HG03354 (cell line): ENCODE results near the gene WNT9B.

ENCODE experiments used
- ATAC-seq: cut with Tn5 transposase; IDR thresholded peaks from one replicate; pipeline ENCODE4 v1.9.1; 2021; ENCODE audit warnings: mild to moderate bottlenecking; ENCODE audit not compliant: unreplicated experiment, poor library complexity, severe bottlenecking

The WNT9B gene

DNA sequence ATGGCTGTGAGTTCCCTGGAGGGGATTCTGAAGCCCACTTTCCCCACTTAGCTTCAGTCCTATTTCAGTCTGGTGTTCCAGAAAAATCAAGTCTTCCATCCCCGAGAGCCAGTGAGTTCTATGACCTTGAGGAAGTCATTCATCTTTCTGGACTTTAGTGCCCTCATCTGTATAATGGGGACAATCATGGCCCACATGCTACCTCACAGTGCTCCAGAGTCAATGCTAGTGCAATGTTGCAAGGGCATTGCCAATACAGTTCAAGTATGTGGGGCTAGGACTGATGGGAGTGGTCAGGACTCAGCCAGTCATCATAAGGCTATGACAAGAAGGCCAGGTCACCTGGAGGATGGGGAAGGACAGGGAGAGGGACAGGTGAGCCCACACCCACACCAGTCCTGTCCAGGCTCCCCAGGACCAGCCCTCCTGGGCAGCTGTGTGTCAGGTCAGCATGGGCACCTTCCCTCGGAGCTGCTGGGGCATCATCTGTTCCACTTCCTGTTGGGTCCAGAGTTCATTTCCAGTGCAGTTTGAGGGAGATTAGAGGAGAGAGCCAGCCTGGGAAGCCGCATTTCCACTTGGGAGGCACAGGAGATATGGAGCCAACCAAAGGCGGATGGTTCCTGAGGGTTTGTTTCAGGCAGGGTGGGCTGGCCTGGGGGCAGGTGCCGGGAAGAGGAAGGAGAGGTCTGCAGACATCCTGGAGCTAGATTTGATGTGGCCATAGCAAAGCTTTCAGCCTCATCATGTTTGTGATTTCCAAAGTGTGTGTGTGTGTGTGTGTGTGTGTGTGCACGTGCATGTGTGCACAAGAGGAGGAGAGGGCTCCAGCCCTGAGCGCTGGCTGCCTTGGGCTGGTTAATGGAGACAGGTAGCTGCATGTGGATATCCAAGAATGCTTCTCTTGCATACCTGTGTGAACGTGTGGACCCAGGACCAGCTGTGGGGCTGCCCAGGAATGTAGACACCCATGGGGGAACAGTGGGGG lies 3.9 kb upstream of the WNT9B start:
- ATAC-seq, result no peak

DNA sequence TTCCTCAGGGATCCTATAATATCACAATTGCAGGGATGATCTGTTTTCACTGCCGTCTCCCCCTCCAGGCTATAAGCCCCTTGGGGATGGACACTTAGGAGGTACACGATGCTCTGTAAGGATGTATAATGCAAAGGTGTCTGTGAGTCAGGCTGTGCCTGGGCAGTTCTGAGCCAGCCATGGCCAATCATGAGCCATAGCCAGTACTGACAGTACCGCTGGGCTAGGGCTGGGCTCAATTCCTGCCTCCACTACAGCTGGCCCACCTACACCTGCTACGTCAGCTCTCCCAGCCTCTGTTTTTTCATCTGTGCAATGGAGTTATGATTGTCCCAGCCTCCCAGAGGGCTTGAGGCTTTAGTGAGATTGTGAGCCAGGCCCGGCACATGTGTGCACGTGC lies 2.8 kb upstream of the WNT9B start:
- ATAC-seq, result no peak

DNA sequence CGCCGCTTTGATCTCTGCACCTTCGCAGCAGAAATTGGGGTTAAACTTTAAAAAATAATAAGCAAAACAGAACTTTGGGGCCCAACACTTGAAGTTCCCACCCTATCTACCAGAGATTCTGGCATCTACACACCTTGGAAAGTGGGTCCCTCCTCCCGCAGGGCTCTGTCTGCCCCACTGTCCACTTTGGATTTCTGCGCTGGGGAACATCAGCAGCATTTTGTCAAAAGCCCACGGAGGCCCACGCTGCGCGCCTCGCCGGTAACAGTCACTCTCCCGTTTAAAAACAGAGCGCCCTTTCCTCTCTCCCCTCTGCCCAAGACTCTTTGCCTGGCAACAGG lies 725 bp upstream of the WNT9B start:
- no peak for ATAC-seq

DNA sequence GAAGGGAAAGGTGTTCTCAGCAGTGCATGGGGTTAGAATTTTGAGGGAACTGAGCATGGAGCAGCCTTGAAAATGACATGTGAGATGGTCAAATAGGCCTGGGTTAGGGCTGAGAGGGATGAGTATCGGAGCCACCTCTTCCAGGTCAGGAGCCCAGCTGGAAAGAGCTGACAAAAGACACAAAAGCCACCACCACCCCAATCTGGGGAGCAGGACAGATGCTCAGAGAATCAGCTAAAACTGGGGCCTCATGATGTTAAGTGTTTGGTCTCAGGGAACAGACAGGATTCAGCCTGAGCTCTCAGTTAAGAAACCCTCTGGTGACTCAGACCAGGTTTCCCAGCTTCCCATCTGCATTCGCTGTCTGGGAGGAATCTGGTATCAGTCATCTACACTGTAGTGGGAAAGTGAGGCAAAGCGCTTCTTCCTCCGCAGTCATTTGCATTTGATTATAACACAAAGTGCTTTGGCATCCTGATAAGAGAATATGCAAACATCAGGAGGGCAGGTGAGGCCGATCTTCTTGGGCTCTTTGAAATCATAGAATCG lies 2.6 kb downstream of the WNT9B start:
- no peak for ATAC-seq

DNA sequence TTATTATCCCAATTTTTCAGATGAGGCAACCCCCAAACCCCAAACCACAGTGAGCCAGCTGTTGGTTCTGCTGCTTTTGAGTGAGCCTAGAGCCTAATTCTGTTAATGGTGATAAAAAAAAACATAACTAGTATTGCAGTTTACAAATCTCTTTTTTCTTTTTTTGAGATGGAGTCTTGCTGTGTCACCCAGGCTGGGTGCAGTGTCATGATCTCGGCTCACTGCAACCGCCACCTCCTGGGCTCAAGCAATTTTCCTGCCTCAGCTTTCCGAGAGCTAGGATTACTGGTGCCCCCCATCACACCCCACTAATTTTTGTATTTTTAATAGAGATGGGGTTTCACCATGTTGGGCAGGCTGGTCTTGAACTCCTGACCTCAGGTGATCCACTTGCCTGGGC lies 3.1 kb downstream of the WNT9B start:
- no peak for ATAC-seq

DNA sequence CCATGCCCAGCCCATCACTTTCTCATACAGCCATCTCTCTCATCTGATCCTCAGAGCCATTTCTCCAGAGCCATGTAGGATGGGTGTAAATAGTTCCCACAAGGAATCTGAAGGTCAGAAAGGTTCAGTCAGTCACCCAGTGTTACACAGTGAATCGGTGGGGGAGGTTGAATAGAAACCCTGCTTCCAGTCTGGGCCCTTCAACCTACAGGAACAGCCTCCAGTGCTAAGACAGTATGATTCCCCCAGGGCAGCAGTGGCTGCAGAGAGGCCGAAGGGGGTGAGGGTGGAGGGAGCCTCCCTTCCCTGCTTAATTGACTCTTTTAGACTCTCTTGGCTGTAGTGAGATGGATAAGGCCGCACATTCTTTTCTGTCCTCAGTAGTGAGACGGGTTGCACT lies 3.6 kb downstream of the WNT9B start:
- no peak for ATAC-seq

DNA sequence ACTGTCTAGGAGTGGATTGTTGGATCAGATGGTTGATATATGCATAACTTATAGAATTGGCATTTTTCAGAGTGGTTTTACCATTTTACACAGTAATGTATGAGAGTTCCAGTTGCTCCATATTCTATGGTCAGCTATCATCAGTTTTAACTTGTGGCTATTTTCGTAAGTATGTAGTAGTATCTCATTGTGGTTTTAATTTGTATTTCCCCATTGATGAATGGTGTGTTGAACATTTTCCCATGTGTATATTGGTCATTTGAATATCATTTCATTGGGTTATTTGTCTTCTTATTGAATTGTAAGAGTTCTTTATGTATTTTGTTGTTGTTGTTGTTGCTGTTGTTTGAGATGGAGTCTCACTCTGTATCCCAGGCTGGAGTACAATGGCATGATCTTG lies 6.2 kb downstream of the WNT9B start:
- no peak for ATAC-seq

DNA sequence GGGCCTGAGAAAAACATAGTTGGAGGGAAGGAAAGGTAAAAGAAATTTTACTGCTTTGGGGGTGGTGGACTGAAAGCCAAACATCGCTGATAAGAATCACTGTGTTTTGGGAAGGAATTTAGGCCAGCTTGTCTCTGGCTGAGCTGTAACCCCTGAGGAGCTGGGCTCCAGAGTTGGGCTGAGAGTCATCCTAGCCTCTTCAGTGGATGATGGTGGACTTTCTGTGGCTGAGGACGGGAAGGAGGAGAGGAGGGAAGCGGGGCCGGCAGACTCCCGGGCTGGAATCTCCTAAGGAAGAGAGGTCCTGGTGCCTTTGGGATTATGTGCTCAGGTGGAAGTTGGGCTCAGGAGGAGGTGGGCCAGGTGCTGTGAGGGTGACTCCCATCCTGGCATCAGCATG lies 8.6 kb downstream of the WNT9B start:
- ATAC-seq, result no peak

DNA sequence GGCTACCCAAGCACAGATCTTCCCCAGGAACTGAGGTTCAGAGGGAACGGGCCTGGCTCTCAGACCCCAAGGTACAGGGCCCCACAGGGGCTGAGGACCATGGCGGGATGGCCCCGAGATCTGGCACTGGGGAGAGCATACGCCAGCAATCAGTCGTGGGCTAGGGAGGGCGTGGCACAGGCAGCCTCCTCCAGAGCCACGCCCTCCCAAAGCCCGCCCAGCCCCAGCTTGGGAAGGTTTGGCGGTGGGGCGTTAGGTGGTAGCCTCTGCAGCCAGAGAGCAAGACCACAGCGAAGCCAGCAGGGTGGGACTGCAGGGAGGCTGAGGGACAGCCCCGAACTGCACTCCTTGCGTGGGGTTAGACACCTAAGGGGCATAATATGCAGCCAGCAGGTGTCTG lies 11.6 kb downstream of the WNT9B start:
- ATAC-seq, result no peak

DNA sequence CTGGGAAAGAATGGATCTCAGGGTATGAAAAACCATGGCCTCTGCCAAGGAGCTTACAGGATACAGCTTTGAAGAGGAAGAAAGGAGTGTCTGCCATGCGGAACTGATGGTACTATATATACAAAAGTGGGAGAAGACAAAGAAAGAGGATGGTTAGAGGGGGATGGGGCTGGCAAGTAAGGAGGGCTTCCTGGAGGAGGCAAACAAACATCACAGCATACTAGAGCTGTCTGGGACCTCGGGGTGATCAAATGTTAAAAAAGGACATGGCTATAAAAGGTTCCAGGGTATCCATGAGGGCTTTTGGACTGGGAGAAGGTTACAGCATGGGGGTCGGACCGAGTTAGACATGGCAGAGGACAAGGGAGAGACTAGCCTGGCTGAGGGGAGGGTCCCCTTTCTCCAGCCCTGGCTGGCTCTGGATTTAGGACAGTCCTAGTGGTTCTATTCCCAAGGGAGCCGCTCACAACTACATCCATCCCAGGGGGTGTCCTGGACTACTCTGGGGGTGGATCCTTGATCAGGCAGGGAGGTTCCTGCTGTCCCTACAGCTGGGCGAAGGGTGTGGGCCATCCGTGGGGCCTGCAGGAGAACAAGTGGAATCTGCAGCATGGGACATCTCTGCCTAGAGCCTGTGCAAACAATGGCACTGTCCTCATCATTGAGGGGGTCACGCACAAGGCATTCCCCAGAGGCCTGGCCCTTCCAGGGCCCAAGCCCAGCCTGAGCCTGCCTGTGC lies 12.2 kb downstream of the WNT9B start:
- no peak for ATAC-seq

DNA sequence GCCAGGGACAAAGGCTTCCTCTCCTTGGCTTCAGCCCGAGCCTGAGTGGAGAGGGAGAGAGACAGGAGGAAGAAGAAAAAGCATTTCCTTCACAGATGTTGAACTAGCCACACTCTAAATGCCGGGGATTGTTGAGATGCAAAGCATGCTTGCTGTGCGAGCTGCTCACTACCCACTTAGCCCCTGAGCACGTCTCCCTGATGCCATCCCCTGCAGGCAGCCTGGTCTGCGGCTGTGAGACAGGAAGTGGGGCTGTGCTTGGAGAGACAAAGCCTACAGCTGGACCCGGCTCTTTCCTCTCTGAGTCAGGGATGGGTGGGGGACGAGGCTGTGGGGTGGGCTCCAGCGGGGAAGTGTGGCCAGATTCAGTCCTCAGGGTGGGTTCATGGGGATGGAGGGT lies 13.7 kb downstream of the WNT9B start:
- ATAC-seq, result no peak

DNA sequence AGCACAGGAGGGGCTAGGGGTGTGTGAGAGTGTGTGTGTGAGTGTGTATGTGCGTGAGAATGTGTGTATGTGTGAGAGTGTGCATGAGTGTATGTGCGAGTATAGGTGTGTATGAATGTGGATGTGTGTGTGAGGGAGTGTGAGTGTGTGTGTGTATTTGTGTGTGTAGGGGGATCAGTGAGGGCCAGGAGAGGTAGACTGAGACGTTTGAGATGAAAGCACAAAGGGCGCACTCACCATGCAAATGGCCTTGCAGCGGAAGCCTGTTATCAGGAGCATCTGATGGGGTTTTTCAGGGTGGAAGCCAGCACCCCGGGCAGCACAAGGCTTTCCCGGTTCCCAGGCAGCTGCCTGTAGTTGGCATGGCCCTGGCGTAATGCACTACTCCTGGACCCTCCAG lies 14.9 kb downstream of the WNT9B start:
- no peak for ATAC-seq

DNA sequence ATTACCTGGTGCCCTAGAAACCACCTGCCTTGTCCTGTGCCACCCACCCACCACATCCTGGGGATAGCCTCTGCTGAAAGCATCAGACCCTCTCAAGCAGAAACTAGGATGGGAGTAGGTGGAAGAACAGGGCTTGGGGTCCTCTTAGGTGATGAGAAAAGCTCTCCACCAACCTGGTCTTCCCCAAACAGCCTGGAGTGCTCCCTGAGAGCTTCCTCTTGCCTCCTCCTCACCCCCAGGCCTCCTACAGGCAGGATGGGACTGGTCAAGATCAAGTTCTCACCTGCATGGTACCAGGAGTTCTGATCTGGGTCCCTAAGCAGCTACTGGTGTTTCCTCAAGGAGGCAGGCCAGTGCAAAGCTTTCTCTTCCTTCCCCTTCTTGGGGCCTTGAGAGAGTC lies 15.4 kb downstream of the WNT9B start:
- ATAC-seq, result no peak

DNA sequence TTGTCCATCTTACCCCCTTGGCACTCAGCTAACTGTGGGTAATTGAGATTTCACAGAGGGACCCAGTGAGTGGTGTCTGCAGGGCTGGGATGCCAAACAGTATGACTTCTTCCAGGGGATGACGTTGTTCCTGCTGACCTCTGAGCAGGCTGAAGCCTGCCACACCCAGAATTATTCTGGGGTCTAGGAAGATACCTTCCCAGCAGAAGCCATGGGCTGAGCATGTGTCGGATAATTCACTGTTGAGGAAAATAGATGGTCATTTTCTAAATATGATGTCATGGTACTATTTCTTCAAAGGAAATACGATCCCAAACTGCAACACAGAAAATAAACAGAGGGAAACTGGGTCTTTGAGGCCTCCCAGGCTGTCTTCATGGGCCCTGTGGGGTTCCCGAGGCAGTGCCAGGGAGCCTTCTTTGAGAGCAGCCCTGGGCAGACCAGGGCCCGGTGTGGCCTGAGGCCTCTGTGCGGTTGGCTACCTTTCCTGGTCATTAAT lies 17.4 kb downstream of the WNT9B start:
- ATAC-seq, result no peak

DNA sequence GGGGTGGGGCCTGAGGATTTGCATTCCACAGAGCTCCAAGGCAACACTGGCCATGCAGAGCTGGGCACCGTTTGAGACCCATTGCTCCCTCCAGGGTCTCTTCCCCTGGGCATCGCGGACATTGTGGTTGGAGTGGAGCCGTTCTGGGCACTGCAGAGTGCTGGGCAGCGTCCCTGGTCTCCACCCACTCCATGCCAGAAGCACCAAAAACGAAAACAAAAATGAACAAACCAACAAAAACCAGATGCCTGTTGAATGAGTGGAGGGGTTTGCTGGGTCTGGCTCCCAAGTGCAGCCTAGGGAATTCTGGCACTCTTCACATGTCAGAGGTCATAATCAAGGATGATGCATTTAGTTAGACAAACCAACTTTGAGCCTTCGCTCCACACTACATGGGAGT lies 17.9 kb downstream of the WNT9B start:
- no peak for ATAC-seq

DNA sequence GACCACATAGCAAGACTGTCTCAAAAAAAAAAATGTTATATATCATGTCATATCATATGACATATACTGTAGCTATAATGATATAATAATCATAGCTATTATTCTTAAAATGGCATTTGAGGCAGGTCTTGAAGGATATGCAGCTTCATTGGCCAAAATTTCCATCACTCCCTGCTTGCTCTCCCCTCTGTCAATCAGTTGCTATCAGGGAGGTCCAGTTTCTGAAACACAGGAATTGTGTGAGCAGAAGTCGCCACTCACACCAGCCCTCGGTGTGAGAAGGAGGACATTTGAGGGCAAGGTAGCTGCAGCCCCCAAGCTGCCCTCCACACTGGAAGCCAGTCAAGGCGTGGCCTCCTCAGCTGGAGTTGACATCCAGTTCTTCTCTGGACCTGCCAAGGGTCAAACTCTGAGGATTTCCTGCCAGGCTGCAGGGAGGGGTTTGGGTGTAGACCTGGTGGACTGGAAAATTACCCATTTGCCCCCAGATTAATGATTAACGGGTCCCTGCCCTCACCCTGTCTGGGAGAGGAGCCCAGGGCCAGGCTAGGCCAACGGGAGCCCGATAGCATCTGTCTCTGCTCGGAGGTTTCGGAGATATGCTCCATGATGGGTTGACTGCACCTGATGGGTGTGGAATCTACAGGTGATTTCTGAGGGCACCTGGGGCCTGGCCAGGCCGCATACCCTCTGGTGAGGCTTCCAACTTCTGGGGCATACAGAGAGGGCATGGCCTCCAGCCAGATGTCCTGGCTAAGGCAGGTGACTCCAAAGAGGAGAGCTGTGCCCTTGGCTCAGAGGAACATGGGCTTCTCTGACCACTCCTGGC lies 18.8 kb downstream of the WNT9B start:
- ATAC-seq, result no peak

DNA sequence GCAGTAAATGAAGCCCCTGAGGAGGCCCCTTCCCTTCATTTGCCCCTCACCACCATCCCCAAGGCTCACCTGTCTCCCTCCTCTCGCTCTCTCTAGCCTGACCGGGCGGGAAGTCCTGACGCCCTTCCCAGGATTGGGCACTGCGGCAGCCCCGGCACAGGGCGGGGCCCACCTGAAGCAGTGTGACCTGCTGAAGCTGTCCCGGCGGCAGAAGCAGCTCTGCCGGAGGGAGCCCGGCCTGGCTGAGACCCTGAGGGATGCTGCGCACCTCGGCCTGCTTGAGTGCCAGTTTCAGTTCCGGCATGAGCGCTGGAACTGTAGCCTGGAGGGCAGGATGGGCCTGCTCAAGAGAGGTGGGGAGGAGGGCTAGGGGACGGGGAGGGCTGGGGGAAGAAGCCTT lies 21.0 kb downstream of the WNT9B start:
- no peak for ATAC-seq

DNA sequence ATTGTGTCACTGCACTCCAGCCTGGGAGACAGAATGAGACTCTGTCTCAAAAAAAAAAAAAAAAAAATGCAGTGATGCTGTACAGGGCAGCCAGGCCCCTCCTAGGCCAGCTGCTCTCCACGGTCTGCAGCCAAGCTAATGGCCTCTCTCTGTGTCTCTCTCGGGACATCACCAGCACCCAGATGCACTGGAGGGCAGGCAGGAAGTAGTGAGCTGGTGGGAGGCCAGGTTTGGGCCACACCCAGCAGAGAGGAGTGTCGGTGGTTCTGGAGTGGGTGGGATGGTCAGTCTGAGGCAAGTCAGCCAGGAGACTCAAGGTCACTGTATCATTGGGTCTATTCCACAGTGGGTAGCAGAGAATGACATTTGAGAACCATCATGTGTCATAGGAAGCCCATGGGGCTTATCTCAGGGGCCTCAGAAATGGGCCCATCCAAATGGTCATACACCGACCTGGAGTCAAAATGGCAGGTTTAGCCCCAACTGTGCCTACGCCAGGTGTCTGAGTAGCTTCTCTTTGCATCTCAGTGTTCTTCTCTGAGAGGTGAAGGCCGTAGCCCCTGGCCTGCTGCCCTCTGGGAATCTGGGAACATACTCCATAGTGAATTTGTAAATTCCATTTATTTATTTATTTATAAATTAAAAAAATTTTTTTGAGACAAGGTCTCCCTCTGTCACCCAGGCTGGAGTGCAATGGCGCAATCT lies 22.7 kb downstream of the WNT9B start:
- no peak for ATAC-seq

DNA sequence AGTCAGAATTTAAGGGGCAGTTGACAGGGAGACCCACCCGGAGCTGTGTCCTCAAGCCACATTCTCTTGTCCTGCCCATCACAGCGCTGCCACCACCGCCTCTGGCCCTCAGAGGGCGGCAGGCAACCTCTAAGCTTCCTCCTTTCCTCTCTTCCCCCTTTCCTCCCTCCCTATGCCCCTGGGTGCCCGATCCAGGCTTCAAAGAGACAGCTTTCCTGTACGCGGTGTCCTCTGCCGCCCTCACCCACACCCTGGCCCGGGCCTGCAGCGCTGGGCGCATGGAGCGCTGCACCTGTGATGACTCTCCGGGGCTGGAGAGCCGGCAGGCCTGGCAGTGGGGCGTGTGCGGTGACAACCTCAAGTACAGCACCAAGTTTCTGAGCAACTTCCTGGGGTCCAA lies 23.5 kb downstream of the WNT9B start:
- ATAC-seq, result no peak
